ENCODE measurements around the gene ZNF496.

- no peak for TF ChIP-seq POLR2A (IDR thresholded peaks at IDR 0.05)
- no peak for TF ChIP-seq CTCF (IDR thresholded peaks at IDR 0.05 in 4 of 5, conservative IDR thresholded peaks at IDR 0.05 in 1 of 5)
Measured at GRCh38 chr1:247326411-247327130, 5.1 kb downstream of the ZNF496 start.

All from gastrocnemius medialis (tissue), 4 donors.